ENCODE data around the gene GCK. TPM values are rescaled to one million over a fixed set of nuclear protein-coding genes. Genes with fewer than 3 reads are reported as not detected.

The GCK gene
- total and polyA plus RNA-seq, 8 donors = 0.57 to 18.2 (median 1.0) TPM

DNA sequence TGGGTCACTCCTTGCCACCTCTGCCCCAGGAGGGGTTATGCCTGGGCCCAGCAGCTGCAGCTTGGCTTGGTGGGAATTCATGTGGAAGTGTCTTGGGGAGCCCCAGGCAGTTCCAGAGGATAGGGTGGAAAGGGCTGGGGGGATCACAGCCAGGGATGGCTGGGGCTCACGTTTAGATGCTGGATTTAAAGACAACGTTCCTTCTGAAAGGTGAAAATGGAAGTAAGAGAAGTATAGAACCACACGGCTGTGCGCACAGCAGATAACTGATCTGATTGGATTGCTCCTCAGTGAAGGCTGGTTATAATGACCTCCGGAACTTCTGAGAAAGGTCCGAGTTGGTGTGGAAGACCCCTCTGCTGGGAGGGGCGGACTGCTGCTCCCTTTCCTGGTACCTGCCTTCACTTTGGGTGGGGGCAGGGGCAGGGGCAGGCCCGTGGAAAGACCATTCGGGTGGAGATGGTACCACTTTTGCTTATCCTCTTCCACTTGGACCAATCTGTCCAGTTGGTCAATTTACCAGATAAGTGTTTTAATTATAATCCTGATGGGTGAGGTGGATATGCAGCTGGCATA is 40.2 kb downstream of the GCK start:
- intact Hi-C loops (cut with DNase I) = no loop called here
- TF ChIP-seq, protein P1, sequence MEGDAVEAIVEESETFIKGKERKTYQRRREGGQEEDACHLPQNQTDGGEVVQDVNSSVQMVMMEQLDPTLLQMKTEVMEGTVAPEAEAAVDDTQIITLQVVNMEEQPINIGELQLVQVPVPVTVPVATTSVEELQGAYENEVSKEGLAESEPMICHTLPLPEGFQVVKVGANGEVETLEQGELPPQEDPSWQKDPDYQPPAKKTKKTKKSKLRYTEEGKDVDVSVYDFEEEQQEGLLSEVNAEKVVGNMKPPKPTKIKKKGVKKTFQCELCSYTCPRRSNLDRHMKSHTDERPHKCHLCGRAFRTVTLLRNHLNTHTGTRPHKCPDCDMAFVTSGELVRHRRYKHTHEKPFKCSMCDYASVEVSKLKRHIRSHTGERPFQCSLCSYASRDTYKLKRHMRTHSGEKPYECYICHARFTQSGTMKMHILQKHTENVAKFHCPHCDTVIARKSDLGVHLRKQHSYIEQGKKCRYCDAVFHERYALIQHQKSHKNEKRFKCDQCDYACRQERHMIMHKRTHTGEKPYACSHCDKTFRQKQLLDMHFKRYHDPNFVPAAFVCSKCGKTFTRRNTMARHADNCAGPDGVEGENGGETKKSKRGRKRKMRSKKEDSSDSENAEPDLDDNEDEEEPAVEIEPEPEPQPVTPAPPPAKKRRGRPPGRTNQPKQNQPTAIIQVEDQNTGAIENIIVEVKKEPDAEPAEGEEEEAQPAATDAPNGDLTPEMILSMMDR (IDR thresholded peaks at IDR 0.05) = no peak
- FAIRE-seq = no peak
- no peak for DNase-seq
- Histone ChIP-seq H3K4me1 (no peaks in the 10 kb centered on the region), H3K27me3 (no peaks in the 10 kb centered on the region), H3K27ac (no peak overlapping the region), H3K36me3 (no peaks in the 10 kb centered on the region), H3K9me3 (no peaks in the 10 kb centered on the region), H3K4me3 (no peak overlapping the region)
- no peak for ATAC-seq
- 75 to 79% methylated on average over 9 of the region's 9 CpGs for WGBS, 2 donors

DNA sequence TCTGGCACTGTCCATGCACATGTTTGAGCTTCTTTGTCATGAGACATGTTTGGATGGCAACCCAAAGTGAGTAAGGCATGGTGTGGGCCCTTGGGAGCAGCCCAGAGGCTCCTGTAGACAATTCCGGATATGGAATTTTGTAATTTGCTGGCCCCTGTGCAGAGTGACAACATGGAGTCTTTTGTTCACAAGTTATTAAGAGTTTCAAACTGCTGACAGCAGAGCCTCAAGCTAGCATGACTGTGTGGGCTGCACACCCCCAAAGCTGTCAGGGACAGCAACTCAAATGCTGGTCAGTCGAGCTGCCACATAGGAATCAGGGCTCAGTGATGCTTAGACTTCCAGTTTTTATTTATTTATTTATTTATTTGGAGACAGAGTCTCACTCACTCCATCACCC is 41.1 kb downstream of the GCK start:
- TF ChIP-seq, protein P1 (IDR thresholded peaks at IDR 0.05) = no peak
- no peaks in the 10 kb centered on the region for H3K4me1 ChIP-seq
- H3K27me3 ChIP-seq = no peaks in the 10 kb centered on the region
- no peak overlapping the region for H3K4me3 ChIP-seq
- WGBS, 2 donors = 76 to 90% methylated on average over 2 of the region's 2 CpGs
- intact Hi-C loops (cut with DNase I) = no loop called here
- H3K27ac ChIP-seq = no peak overlapping the region
- H3K36me3 ChIP-seq = no peaks in the 10 kb centered on the region
- DNase-seq = no peak
- FAIRE-seq = no peak
- no peaks in the 10 kb centered on the region for H3K9me3 ChIP-seq
- ATAC-seq = no peak

DNA sequence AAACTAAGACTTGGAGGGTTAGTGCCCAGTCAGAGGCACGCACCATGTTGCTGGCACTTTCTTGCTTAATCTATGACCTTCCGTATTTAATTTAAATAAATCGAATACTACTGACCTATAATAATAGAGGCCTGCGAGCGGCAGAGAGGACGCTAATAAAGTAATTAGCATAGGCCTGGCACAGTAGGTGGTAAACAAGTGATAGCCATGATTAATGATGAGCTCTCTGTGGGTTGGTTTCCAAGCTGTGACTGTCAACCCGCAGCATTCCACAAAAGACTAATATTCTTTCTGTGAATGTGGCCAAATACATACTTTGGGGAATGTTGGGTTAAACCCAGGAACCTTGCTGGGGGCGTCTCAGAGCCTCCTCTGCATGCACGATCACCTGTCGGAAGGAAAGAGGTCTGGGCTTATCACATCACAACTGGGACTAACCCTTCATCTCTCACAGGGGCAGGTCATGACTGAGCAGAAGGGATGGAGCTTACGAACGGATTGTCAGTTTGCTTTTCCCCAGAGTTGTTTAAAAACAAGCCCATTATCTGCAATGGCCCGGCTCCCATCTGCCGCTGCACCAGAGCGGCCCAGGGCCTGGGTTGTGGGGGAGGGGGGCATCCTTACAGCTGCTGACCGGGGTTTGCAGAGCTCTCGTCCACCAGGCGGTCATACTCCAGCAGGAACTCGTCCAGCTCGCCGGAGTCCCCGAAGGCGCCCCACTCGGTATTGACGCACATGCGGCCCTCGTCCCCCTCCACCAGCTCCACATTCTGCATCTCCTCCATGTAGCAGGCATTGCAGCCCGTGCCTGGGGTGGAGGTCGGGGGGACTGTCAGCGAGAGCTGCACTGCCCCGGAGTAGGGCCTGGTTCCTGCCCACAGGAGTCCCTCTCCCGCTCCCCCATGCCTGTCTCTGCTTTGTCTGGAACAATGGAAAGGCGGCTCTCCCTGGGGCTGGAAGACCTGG is 41.9 kb downstream of the GCK start:
- DNase-seq = peak in 3 of 6 donors; percentile 32 to 74 (median 59)
- Histone ChIP-seq H3K27ac (peak overlapping the region; percentile 0 to 43 (median 22)), H3K36me3 (no peaks in the 10 kb centered on the region), H3K4me3 (no peak overlapping the region), H3K9me3 (no peaks in the 10 kb centered on the region), H3K27me3 (no peaks in the 10 kb centered on the region), H3K4me1 (no peaks in the 10 kb centered on the region)
- ATAC-seq = peak in 3 of 4 donors; percentile 10 to 61 (median 57)
- FAIRE-seq = no peak
- TF ChIP-seq, protein P1 (IDR thresholded peaks at IDR 0.05) = no peak
- intact Hi-C loops (cut with DNase I) = no loop called here
- 51 to 53% methylated on average over 33 of the region's 33 CpGs for WGBS, 2 donors

DNA sequence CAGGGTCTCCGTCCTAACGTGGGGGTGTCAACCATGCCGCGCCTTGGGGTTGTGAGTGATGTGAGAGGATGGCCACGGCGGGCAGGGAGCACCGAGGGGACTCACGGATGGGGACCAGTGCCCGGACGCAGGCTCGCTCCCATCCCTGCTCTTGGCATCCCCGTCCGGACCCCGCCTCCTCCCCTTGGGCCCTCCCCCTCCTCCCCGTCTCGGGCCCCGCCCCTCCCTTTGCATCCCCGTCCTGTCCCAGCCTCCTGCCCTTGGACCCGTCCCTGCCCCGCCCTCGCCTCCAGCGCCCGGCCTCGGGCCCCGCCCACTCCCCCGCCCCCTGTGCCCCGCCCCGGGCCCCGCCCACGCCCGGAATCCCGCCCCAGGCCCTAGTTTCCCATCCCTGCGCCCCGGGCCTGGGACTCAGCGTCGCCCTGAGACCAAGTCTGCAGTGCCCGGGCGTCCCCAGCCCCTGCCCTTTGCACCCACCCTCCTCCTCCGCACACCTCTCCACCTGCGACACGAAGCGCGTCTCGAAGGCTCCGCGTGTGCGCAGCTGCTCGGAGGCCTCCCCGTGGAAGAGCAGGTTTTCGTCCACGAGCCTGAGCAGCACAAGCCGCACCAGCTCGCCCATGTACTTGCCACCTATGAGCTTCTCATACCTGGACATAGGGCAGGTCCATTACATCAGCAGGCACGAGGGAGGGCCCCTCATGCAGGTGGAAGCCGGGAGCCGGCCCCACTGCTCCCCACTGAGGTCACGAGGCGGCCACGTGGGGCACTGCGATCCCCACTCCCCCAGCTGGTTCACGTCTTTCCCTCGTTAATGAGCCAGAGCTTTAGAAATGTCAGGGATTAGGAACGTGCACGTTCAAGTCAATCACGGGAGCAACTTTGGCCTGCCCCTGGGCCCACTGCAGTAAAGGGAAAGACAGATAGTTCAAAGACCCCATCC is 43.0 kb downstream of the GCK start:
- no peak for FAIRE-seq

More for the DNA sequence above, 43.0 kb downstream of the GCK start:
- H3K36me3 ChIP-seq = no peaks in the 10 kb centered on the region
- DNase-seq (peak; percentile 76 to 88 (median 83)), ATAC-seq (peak; percentile 83 to 97 (median 86))
- H3K9me3 ChIP-seq = no peaks in the 10 kb centered on the region
- TF ChIP-seq, protein P1 (IDR thresholded peaks at IDR 0.05) = no peak
- peak overlapping the region in 2 of 4 donors; percentile 3 to 19 for H3K4me3 ChIP-seq
- H3K27me3 ChIP-seq = no peaks in the 10 kb centered on the region
- no peaks in the 10 kb centered on the region for H3K4me1 ChIP-seq
- 16 to 30% methylated on average over 34 to 64 of the region's 65 CpGs for WGBS, 2 donors
- intact Hi-C loops (cut with DNase I) = no loop called here
- peak overlapping the region; percentile 0 to 43 (median 22) for H3K27ac ChIP-seq
